ENCODE results near the gene BLTP3B.

Gene BLTP3B

DNA sequence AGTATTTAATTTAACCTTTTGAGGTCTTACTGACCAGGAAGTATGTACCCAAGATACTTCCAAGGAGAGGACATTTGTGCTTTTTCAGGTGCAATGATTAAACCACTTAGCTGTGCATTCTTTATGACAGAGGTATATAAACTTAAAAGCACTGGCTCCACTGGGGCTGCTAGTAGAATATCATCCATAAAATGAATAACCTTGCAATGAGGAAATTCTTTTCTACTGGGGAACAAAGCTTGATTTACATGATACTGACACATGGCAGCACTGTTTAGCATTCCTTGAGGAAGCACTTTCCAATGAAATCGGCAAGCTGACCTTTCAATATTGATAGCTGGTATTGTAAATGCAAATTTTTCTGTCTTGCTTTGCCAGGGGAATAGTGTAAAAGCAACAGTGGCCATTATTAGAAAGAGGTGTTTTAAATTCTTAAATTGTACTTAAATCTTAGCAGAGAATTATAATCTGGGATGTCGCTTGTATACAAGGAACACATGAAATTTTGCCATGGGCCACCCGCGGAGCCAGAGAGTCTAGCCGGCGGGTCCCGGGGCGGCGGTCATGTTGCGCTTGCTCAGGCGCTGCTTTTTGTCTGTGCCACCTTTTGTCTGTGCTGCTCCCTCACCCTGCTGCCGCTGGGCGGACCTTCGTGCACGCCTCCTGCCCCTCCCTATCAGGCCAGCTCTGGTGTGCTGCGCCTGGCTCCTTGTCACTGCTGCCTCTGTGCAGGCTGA lies 20.9 kb upstream of the BLTP3B start:
- DNase-seq: peak; percentile 63

GRCh38 chr12:100159391-100160104 lies 16.9 kb upstream of the BLTP3B start:
- no peak for DNase-seq

DNA sequence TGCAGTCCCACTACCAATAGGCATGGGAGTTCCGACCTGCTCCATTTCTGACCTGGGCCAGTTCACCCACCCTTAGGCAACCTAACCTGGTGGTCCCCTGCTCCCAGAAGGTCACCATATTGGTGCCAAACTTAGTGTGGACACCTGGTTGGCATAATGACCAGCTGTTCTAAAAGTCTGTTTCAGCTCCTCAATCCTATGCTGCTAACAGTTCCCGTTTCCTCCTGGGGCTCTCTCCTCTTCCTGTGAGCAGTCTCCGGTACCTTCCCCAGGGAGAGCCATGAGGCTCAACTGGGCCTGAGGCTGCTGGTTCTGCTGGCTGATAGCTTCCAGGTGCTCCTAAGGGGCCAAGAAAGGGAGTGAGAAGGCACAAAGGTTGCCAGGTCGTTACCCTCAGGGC lies 15.9 kb upstream of the BLTP3B start:
- no peak for DNase-seq

GRCh38 chr12:100157427-100157821 lies 14.8 kb upstream of the BLTP3B start:
- DNase-seq: no peak

- DNase-seq: no peak
Measured at GRCh38 chr12:100156731-100157426, 14.2 kb upstream of the BLTP3B start.

- DNase-seq: peak; percentile 73
Measured at GRCh38 chr12:100154474-100155247, 12.0 kb upstream of the BLTP3B start.

DNA sequence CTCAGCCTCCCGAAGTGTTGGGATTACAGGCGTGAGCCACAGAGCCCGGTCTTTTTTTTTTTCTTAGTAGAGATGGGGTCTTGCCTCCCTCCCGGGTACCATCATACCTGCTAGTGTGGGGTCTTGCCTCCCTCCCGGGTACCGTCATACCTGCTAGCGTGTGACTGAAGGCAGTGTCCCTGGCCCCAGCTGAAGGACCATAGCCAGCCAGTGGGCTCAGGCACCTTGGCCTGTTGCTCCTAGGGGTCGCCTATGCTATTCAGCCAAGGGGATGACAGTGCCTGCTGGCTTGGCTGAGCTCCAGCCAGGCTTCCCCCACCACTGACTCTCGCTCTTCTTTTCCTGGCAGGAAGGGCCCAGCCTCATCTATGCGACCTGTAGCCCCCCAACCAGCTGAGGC lies 10.5 kb upstream of the BLTP3B start:
- DNase-seq: no peak

GRCh38 chr12:100151769-100152168 lies 9.1 kb upstream of the BLTP3B start:
- no peak for DNase-seq

- no peak for DNase-seq
Measured at GRCh38 chr12:100146252-100146651, 3.6 kb upstream of the BLTP3B start.

GRCh38 chr12:100145643-100146042 lies 3.0 kb upstream of the BLTP3B start:
- DNase-seq: no peak

- peak; percentile 28 for DNase-seq
Measured at GRCh38 chr12:100141998-100142850, 450 bp downstream of the BLTP3B start.

- DNase-seq: peak; percentile 2
Measured at GRCh38 chr12:100141666-100141997, 1.0 kb downstream of the BLTP3B start.

DNA sequence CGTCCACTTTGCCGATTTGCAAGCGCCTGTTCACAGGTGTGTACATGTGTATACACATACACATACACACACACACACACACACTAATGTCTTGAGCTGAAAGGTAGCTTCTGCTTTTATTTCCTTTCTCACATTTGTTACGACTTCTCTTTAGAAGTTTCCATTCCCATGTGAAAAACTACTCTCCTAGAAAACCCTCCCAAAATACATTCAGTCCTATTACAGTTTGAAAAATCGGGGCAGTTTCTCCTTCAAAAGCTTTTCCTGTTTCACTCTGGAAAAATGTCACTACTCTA lies 3.9 kb downstream of the BLTP3B start:
- no peak for DNase-seq

GRCh38 chr12:100138048-100138802 lies 4.4 kb downstream of the BLTP3B start:
- no peak for DNase-seq

- no peak for DNase-seq
Measured at GRCh38 chr12:100133200-100133599, 9.5 kb downstream of the BLTP3B start.

GRCh38 chr12:100128512-100128908 lies 14.2 kb downstream of the BLTP3B start:
- no peak for DNase-seq

GRCh38 chr12:100127766-100128511 lies 14.7 kb downstream of the BLTP3B start:
- no peak for DNase-seq

GRCh38 chr12:100123316-100124095 lies 19.2 kb downstream of the BLTP3B start:
- no peak for DNase-seq

GRCh38 chr12:100120355-100120754 lies 22.3 kb downstream of the BLTP3B start:
- no peak for DNase-seq

DNA sequence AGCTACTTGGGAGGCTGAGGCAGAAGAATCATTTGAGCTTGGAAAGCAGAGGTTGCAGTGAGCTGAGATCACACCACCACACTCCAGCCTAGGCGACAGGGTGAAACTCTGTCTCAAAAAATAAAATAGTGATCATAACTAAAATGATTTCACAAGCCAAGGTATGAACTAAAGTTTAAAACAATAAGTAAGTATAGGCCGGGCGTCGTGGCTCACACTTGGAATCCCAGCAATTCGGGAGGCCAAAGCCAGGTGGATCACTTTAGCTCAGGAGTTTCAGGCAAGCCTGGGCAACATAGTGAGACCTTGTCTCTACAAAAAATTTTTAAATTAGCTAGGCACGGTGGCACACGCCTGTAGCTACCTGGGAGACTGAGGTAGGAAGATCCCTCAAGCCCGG lies 27.4 kb downstream of the BLTP3B start:
- DNase-seq: no peak
